A549 (cell line): ENCODE measurements around the gene CELF2. TPM values are rescaled to one million over a fixed set of nuclear protein-coding genes. Genes with fewer than 3 reads are reported as not detected.

Experiments used
- ATAC-seq, 2 experiments: fragments of 200-7000 bp in 1 of 2; fragments of >200 bp in 1 of 2; cut with Nextera tagmentation in 1 of 2; cut with Tn5 transposase in 1 of 2; 3 replicates each; pipeline versions ENCODE4 v1.8.0 to v1.9.1; 2018 to 2020; ENCODE audit warnings: mild to moderate bottlenecking in 1 of 2, moderate library complexity in 1 of 2
- CTCF ChIA-PET: fragments of 300-600 bp; sonication (Branson Sonifier 250); formaldehyde crosslinking; extraction: SDS; loops from one replicate; lab custom pipeline; 2021; ENCODE audit warnings: antibody characterized with exemption, inconsistent platforms; lab: Yijun Ruan, JAX
- POLR2A ChIA-PET: fragments of 350-600 bp; formaldehyde crosslinking; extraction: SDS; loops from one replicate; lab custom pipeline; 2021; ENCODE audit warnings: antibody characterized with exemption, inconsistent platforms; lab: Yijun Ruan, JAX
- DNase-seq, 2 experiments: peaks; one replicate each; pipeline versions ENCODE4 v3.0.0 to v3.0.0-alpha.2; 2011 to 2016; ENCODE audit warnings: low read depth in 1 of 2, low spot score in 1 of 2
- FAIRE-seq: peaks from 2 replicates; lab custom pipeline; 2011; peaks lifted over from hg19 to GRCh38; lab: Jason Lieb, UNC
- H3K27ac ChIP-seq, 2 experiments: fragments of >200 bp; sonication (Bioruptor Twin); formaldehyde crosslinking; 3 replicates each; pipeline ENCODE4 v1.5.1; 2016 to 2017
- H3K4me1 ChIP-seq: fragments of >200 bp; sonication (Bioruptor Twin); formaldehyde crosslinking; 3 replicates; pipeline ENCODE4 v1.6.1; 2016
- H3K4me2 ChIP-seq: fragments of >200 bp; sonication (Bioruptor Twin); formaldehyde crosslinking; 3 replicates; pipeline ENCODE4 v1.6.1; 2016
- H3K4me3 ChIP-seq: fragments of >200 bp; sonication (Bioruptor Twin); formaldehyde crosslinking; 3 replicates; pipeline ENCODE4 v1.5.1; 2016
- H3K9me3 ChIP-seq: fragments of >200 bp; sonication (Bioruptor Twin); formaldehyde crosslinking; 3 replicates; pipeline ENCODE4 v1.6.1; 2016
- CBX2 ChIP-seq: fragments of 200-600 bp; sonication (generic); IDR thresholded peaks from 2 replicates; pipeline ENCODE4 v1.6.1; 2016; ENCODE audit warnings: low read depth, mild to moderate bottlenecking, borderline replicate concordance
- CEBPB ChIP-seq, 2 experiments: fragments of >200 bp in 1 of 2; sonication (Bioruptor Twin) in 1 of 2; formaldehyde crosslinking in 1 of 2; IDR thresholded peaks; 2 replicates each; pipeline ENCODE4 v1.6.1; 2012 to 2016
- CHD2 ChIP-seq: fragments of 150-350 bp; IDR thresholded peaks from 2 replicates; pipeline ENCODE4 v1.6.1; 2014; ENCODE audit warnings: low read length; ENCODE audit not compliant: partially characterized antibody
- CHD4 ChIP-seq: fragments of 200-600 bp; sonication (generic); IDR thresholded peaks from 2 replicates; pipeline ENCODE4 v1.6.1; 2016; ENCODE audit warnings: antibody characterized with exemption, mild to moderate bottlenecking, borderline replicate concordance
- EHF ChIP-seq: fragments of 250-450 bp; sonication (Bioruptor Pico); IDR thresholded peaks from 2 replicates; pipeline ENCODE4 v1.5.0; 2020; ENCODE audit warnings: mild to moderate bottlenecking
- EHMT2 ChIP-seq: fragments of 200-600 bp; sonication (generic); IDR thresholded peaks from 2 replicates; pipeline ENCODE4 v1.6.1; 2016; ENCODE audit warnings: antibody characterized with exemption, low read depth, mild to moderate bottlenecking, moderate library complexity
- EP300 ChIP-seq, 2 experiments: fragments of >200 bp; sonication (Bioruptor Twin); formaldehyde crosslinking; IDR thresholded peaks; 2 replicates in 1 of 2; 3 replicates in 1 of 2; pipeline ENCODE4 v1.6.1; 2016 to 2017
- ESRRA ChIP-seq: fragments of 150-350 bp; IDR thresholded peaks from 2 replicates; pipeline ENCODE4 v1.6.1; 2014; ENCODE audit warnings: mild to moderate bottlenecking, low read length, borderline replicate concordance
- FOSB ChIP-seq: fragments of 250-450 bp; sonication (Bioruptor Pico); IDR thresholded peaks from 2 replicates; pipeline ENCODE4 v1.5.0; 2020; ENCODE audit warnings: mild to moderate bottlenecking, moderate library complexity
- HEYL ChIP-seq: fragments of 250-450 bp; sonication (Bioruptor Pico); IDR thresholded peaks from 2 replicates; pipeline ENCODE4 v1.8.0; 2021; ENCODE audit warnings: mild to moderate bottlenecking, moderate library complexity
- JUNB ChIP-seq: fragments of >200 bp; sonication (Bioruptor Twin); formaldehyde crosslinking; IDR thresholded peaks from 2 replicates; pipeline ENCODE4 v1.6.1; 2016
- MAZ ChIP-seq: fragments of 150-350 bp; IDR thresholded peaks from 2 replicates; pipeline ENCODE4 v1.6.1; 2014; ENCODE audit warnings: antibody characterized with exemption, low read depth, low read length, borderline replicate concordance
- NR3C1 ChIP-seq: fragments of >200 bp; sonication (Bioruptor Twin); formaldehyde crosslinking; IDR thresholded peaks from 3 replicates; pipeline ENCODE4 v1.6.1; 2017
- RCOR1 ChIP-seq: fragments of 150-350 bp; IDR thresholded peaks from 2 replicates; pipeline ENCODE4 v1.6.1; 2014; ENCODE audit warnings: antibody characterized with exemption, low read length, low read depth
- RNF2 ChIP-seq: fragments of 200-600 bp; sonication (generic); IDR thresholded peaks from 2 replicates; pipeline ENCODE4 v1.6.1; 2016; ENCODE audit warnings: low read depth, mild to moderate bottlenecking, antibody characterized with exemption, moderate library complexity, borderline replicate concordance
- SREBF2 ChIP-seq: fragments of 450-650 bp; IDR thresholded peaks from 2 replicates; pipeline ENCODE4 v1.6.1; 2014; ENCODE audit warnings: mild to moderate bottlenecking, moderate library complexity
- ZC3H11A ChIP-seq: fragments of 450-650 bp; IDR thresholded peaks from 2 replicates; pipeline ENCODE4 v1.6.1; 2014; ENCODE audit warnings: antibody characterized with exemption, mild to moderate bottlenecking
- ZNF302 ChIP-seq: fragments of 250-450 bp; sonication (Bioruptor Pico); IDR thresholded peaks from 2 replicates; pipeline ENCODE4 v1.9.0; 2021; ENCODE audit warnings: inconsistent platforms, mild to moderate bottlenecking, moderate library complexity
- WGBS: methylation state at CpG from one replicate; pipeline ENCODE4 v1.1.6; 2017; ENCODE audit errors: missing lambda C conversion rate; 5-methylcytosine and 5-hydroxymethylcytosine counted together
- polyA plus RNA-seq, 4 experiments: library from polyadenylated mRNA; depleted of rRNA in 3 of 4; stranded (reverse); fragments of >200 nt; fragmentation: RNase III in 1 of 4; extraction: RNeasy Plus Mini Kit Qiagen cat#74134 plus additional on column Dnase treatment in 1 of 4; gene quantifications; 2 replicates in 3 of 4; 3 replicates in 1 of 4; pipeline ENCODE4 v1.2.3, GENCODE V29; 2011 to 2017
- TF ChIP-seq, protein P1 (sequence below): fragments of 450-650 bp; IDR thresholded peaks from 2 replicates; pipeline ENCODE4 v1.6.1; 2014; ENCODE audit warnings: antibody characterized with exemption
- TF ChIP-seq, protein P2 (sequence below): IDR thresholded peaks from 2 replicates; pipeline ENCODE4 v1.6.1; 2012
- TF ChIP-seq, protein P3 (sequence below): fragments of 200-600 bp; sonication (generic); IDR thresholded peaks from 2 replicates; pipeline ENCODE4 v1.6.1; 2016; ENCODE audit warnings: antibody characterized with exemption, mild to moderate bottlenecking, moderate library complexity
- TF ChIP-seq, protein P4 (sequence below): fragments of >200 bp; sonication (Bioruptor Twin); formaldehyde crosslinking; IDR thresholded peaks from 3 replicates; pipeline ENCODE4 v1.6.1; 2016

The CELF2 gene
- polyA plus RNA-seq, 2 of the 4 experiments (the other 2 are of a cell fraction), result 0.01 to 0.03 TPM

DNA sequence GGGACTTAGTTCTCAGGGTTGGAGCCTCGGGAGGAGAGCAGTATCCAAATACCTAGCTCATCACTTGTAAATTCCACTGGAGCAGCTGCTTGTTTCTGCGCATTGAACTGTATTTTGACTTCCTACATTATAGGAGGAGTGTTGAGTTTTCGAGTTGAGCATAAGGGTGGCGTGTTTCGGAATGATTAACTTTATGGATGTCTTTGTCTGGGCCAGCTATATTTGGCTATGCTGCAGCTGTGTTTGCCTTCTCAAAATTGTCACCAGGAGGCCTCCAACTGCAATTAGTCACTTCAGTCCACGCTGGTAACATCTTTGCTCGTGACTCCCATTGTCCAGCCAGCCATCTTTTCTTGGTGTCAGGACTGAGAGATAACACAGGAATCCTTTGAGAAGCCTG is 9.1 kb downstream of the CELF2 start:
- Histone ChIP-seq H3K27ac (no peak overlapping the region), H3K4me1 (no peaks in the 10 kb centered on the region), H3K4me3 (no peak overlapping the region), H3K9me3 (no peaks in the 10 kb centered on the region), H3K4me2 (no peak overlapping the region)
- WGBS, result 35% methylated on average over 7 of the region's 7 CpGs
- ChIA-PET CTCF (no interaction called here), POLR2A (no interaction called here)
- no peak for ATAC-seq
- no peak for TF ChIP-seq SREBF2
- TF ChIP-seq CHD2, result no peak
- no peak for TF ChIP-seq ZNF302 (CRISPR knock-in tag)
- TF ChIP-seq NR3C1, result no peak
- TF ChIP-seq CBX2, result no peak
- TF ChIP-seq, all 56 proteins: peak for 0
- FAIRE-seq (no peak), DNase-seq (no peak)

DNA sequence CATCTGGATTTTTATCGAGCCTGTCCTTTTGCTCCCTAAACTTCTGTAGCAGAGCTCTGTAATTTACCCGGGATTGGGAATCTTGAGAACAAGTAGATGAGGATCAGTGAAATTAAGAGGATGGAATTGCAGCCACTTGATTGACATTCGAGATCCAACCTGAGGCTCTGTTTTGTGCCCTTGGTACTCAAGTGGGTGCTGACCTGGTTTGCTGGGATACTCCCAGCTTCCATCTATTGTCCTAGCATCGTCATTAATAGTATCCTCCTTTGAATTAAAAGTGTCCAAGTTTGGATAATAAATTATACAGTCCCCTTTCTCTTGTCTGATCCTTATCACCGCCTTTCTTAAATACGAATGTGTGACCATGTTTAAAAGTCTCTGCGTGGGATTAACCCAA is 17.1 kb downstream of the CELF2 start:
- CTCF ChIA-PET, result interaction anchor here (0.9 kb wide), 2 partner anchors 14 to 236 kb away, joined by 3 read pairs; no protein-coding TSS in a partner anchor
- no peaks in the 10 kb centered on the region for H3K9me3 ChIP-seq
- H3K4me3 ChIP-seq, result no peak overlapping the region
- no peak for DNase-seq
- no peaks in the 10 kb centered on the region for H3K4me1 ChIP-seq
- H3K4me2 ChIP-seq, result no peak overlapping the region
- TF ChIP-seq, protein P1, sequence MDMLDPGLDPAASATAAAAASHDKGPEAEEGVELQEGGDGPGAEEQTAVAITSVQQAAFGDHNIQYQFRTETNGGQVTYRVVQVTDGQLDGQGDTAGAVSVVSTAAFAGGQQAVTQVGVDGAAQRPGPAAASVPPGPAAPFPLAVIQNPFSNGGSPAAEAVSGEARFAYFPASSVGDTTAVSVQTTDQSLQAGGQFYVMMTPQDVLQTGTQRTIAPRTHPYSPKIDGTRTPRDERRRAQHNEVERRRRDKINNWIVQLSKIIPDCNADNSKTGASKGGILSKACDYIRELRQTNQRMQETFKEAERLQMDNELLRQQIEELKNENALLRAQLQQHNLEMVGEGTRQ, result no peak
- TF ChIP-seq EP300 (IDR thresholded peaks at IDR 0.05) (no peak), CHD4 (no peak), ZC3H11A (no peak), RCOR1 (no peak), FOSB (no peak), MAZ (no peak), EHMT2 (no peak)
- TF ChIP-seq, protein P2, sequence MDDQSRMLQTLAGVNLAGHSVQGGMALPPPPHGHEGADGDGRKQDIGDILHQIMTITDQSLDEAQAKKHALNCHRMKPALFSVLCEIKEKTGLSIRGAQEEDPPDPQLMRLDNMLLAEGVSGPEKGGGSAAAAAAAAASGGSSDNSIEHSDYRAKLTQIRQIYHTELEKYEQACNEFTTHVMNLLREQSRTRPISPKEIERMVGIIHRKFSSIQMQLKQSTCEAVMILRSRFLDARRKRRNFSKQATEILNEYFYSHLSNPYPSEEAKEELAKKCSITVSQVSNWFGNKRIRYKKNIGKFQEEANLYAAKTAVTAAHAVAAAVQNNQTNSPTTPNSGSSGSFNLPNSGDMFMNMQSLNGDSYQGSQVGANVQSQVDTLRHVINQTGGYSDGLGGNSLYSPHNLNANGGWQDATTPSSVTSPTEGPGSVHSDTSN, result no peak
- TF ChIP-seq, all 56 proteins: peak for 0
- FAIRE-seq (no peak), ATAC-seq (no peak)
- POLR2A ChIA-PET, result no interaction called here
- H3K27ac ChIP-seq, result no peak overlapping the region
- 7% methylated on average over 7 of the region's 7 CpGs for WGBS

DNA sequence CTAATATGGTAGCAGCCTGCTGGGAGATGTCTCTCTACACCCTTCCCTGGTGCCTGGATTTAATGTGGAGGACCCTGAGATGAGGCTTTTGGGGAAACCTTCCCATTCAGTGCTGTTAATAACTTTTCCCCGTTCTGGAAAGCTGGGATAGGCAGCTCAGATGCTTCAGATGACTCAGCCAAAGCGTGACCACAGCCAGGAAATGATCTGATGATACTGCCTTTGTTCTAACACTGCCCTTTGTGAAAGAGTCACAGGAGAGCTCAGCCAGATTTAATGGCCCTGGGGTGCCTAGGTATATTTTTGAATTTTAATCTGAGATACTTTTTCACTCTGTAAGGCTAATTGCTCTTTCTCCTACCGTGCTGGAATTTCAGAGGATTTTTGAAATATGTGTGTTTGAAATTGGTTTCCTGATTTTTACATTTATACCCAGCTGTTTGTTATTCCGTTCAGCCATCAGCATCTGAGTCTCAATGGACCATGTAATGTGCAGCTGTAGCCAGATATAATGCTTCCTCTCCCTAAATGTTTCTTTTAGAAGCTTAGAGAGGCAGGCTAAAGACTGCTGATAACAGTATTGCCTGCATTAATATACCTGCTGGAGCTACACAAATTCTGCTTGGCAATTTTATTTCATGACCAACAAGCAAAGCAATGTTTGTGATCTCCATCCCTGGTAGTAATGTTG is 17.8 kb downstream of the CELF2 start:
- 1% methylated on average over 4 of the region's 4 CpGs for WGBS
- no peak for TF ChIP-seq EHF
- TF ChIP-seq JUNB, result no peak
- TF ChIP-seq HEYL (CRISPR knock-in tag), result no peak
- no peak for TF ChIP-seq RNF2
- TF ChIP-seq, protein P3, sequence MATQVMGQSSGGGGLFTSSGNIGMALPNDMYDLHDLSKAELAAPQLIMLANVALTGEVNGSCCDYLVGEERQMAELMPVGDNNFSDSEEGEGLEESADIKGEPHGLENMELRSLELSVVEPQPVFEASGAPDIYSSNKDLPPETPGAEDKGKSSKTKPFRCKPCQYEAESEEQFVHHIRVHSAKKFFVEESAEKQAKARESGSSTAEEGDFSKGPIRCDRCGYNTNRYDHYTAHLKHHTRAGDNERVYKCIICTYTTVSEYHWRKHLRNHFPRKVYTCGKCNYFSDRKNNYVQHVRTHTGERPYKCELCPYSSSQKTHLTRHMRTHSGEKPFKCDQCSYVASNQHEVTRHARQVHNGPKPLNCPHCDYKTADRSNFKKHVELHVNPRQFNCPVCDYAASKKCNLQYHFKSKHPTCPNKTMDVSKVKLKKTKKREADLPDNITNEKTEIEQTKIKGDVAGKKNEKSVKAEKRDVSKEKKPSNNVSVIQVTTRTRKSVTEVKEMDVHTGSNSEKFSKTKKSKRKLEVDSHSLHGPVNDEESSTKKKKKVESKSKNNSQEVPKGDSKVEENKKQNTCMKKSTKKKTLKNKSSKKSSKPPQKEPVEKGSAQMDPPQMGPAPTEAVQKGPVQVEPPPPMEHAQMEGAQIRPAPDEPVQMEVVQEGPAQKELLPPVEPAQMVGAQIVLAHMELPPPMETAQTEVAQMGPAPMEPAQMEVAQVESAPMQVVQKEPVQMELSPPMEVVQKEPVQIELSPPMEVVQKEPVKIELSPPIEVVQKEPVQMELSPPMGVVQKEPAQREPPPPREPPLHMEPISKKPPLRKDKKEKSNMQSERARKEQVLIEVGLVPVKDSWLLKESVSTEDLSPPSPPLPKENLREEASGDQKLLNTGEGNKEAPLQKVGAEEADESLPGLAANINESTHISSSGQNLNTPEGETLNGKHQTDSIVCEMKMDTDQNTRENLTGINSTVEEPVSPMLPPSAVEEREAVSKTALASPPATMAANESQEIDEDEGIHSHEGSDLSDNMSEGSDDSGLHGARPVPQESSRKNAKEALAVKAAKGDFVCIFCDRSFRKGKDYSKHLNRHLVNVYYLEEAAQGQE, result no peak
- no peak for TF ChIP-seq CEBPB (IDR thresholded peaks at IDR 0.05)
- no peak for TF ChIP-seq ESRRA
- TF ChIP-seq, protein P4, sequence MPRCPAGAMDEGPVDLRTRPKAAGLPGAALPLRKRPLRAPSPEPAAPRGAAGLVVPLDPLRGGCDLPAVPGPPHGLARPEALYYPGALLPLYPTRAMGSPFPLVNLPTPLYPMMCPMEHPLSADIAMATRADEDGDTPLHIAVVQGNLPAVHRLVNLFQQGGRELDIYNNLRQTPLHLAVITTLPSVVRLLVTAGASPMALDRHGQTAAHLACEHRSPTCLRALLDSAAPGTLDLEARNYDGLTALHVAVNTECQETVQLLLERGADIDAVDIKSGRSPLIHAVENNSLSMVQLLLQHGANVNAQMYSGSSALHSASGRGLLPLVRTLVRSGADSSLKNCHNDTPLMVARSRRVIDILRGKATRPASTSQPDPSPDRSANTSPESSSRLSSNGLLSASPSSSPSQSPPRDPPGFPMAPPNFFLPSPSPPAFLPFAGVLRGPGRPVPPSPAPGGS, result no peak
- H3K9me3 ChIP-seq, result no peaks in the 10 kb centered on the region
- ATAC-seq, result no peak
- CTCF ChIA-PET, result interaction anchor here (0.9 to 1.5 kb wide), 6 partner anchors 13 to 1705 kb away, joined by 3 to 5 read pairs (median 3); no protein-coding TSS in a partner anchor
- no peaks in the 10 kb centered on the region for H3K4me1 ChIP-seq
- no peak overlapping the region for H3K27ac ChIP-seq
- POLR2A ChIA-PET, result no interaction called here
- no peak for DNase-seq
- no peak overlapping the region for H3K4me3 ChIP-seq
- H3K4me2 ChIP-seq, result no peak overlapping the region
- FAIRE-seq, result no peak
